Spinal cord (tissue), 10 donors: Measurements from ENCODE around the gene BCL7A. TPM values are rescaled to one million over a fixed set of nuclear protein-coding genes. Genes with fewer than 3 reads are reported as not detected.
"Not testable (repeated sequence)": the region's sequence is repeated elsewhere in the genome, so short reads cannot be mapped to it uniquely, and the experiment has no call there.

Source experiments
- DNase-seq, 6 donors: peaks; one replicate each; pipeline versions ENCODE4 v3.0.0 to v3.0.0-alpha.2; 2013 to 2015; ENCODE audit warnings: low spot score in 6 of 6, low read depth in 4 of 6
- H3K27ac ChIP-seq: one replicate; pipeline ENCODE4 v1.5.1; 2013; ENCODE audit warnings: low read depth, low read length, control low read depth
- H3K27me3 ChIP-seq: one replicate; pipeline ENCODE4 v1.6.1; 2013; ENCODE audit warnings: low read length; ENCODE audit not compliant: control insufficient read depth, insufficient read depth
- H3K36me3 ChIP-seq: one replicate; pipeline ENCODE4 v1.6.1; 2013; ENCODE audit warnings: low read length; ENCODE audit not compliant: control insufficient read depth, insufficient read depth
- H3K4me1 ChIP-seq: one replicate; pipeline ENCODE4 v1.6.1; 2013; ENCODE audit warnings: low read length; ENCODE audit not compliant: control insufficient read depth, insufficient read depth
- H3K4me3 ChIP-seq: one replicate; pipeline ENCODE4 v1.5.1; 2013; ENCODE audit warnings: low read depth, low read length, control low read depth
- H3K9me3 ChIP-seq: one replicate; pipeline ENCODE4 v1.6.1; 2013; ENCODE audit warnings: low read length; ENCODE audit not compliant: control insufficient read depth, insufficient read depth
- WGBS: methylation state at CpG from one replicate; pipeline ENCODE4 v1.1.5; 2013; ENCODE audit warnings: missing lambda C conversion rate; ENCODE audit not compliant: insufficient coverage; 5-methylcytosine and 5-hydroxymethylcytosine counted together
- polyA plus RNA-seq, 2 donors: library from polyadenylated mRNA; unstranded; fragments of 120-200 nt; gene quantifications; one replicate each; pipeline ENCODE4 v1.2.1, GENCODE V29; 2013; ENCODE audit not compliant: insufficient read length in 2 of 2
- total RNA-seq, 2 donors: library from RNA; depleted of rRNA in 1 of 2; stranded (reverse); fragments of 120-200 nt in 1 of 2; fragments of >200 nt in 1 of 2; gene quantifications; one replicate each; pipeline versions ENCODE4 v1.2.3 to v1.2.4, GENCODE V29; 2013 to 2014
- donor health status: healthy.

The BCL7A gene
- total and polyA plus RNA-seq, 4 donors: 17.9 to 45.6 (median 31.7) TPM

GRCh38 chr12:122035292-122035691 lies 13.6 kb downstream of the BCL7A start:
- Histone ChIP-seq H3K4me3 (no peak overlapping the region), H3K27me3 (no peaks in the 10 kb centered on the region), H3K27ac (no peak overlapping the region), H3K4me1 (peaks cover 28% of the 10 kb centered on the region), H3K36me3 (peaks cover 63% of the 10 kb centered on the region), H3K9me3 (no peaks in the 10 kb centered on the region)
- DNase-seq: peak in 1 of 6 donors; percentile 50
- 61% methylated on average over 4 of the region's 8 CpGs for WGBS

- DNase-seq: no peak
- Histone ChIP-seq H3K27ac (no peak overlapping the region), H3K4me1 (peaks cover 24% of the 10 kb centered on the region), H3K27me3 (no peaks in the 10 kb centered on the region), H3K4me3 (no peak overlapping the region), H3K36me3 (peaks cover 65% of the 10 kb centered on the region), H3K9me3 (no peaks in the 10 kb centered on the region)
- 96% methylated on average over 5 of the region's 6 CpGs for WGBS
These were observed 14.5 kb downstream of the BCL7A start for GRCh38 chr12:122036153-122036552.

- no peak overlapping the region for H3K27ac ChIP-seq
- DNase-seq: no peak
- H3K9me3 ChIP-seq: no peaks in the 10 kb centered on the region
- no peaks in the 10 kb centered on the region for H3K4me1 ChIP-seq
- no peaks in the 10 kb centered on the region for H3K27me3 ChIP-seq
- no peak overlapping the region for H3K4me3 ChIP-seq
- WGBS: 92% methylated on average over 13 of the region's 21 CpGs
- H3K36me3 ChIP-seq: peaks cover 81% of the 10 kb centered on the region
These were observed 19.1 kb downstream of the BCL7A start for GRCh38 chr12:122040579-122041386.

- WGBS: 100% methylated on average over 2 of the region's 3 CpGs
- H3K9me3 ChIP-seq, H3K4me1 ChIP-seq, H3K27ac ChIP-seq, H3K27me3 ChIP-seq, DNase-seq, H3K4me3 ChIP-seq: not testable (repeated sequence)
- peaks cover 81% of the 10 kb centered on the region for H3K36me3 ChIP-seq
These were observed 19.8 kb downstream of the BCL7A start for GRCh38 chr12:122041458-122041857.

- H3K27me3 ChIP-seq: no peaks in the 10 kb centered on the region
- H3K36me3 ChIP-seq: peaks cover 77% of the 10 kb centered on the region
- no peak overlapping the region for H3K27ac ChIP-seq
- WGBS: 86% methylated on average over 9 of the region's 11 CpGs
- no peaks in the 10 kb centered on the region for H3K9me3 ChIP-seq
- H3K4me3 ChIP-seq: no peak overlapping the region
- H3K4me1 ChIP-seq: no peaks in the 10 kb centered on the region
- no peak for DNase-seq
These were observed 21.2 kb downstream of the BCL7A start for GRCh38 chr12:122042910-122043309.

- 97% methylated on average over 14 of the region's 15 CpGs for WGBS
- no peak for DNase-seq
- Histone ChIP-seq H3K27ac (no peak overlapping the region), H3K4me1 (no peaks in the 10 kb centered on the region), H3K9me3 (no peaks in the 10 kb centered on the region), H3K4me3 (no peak overlapping the region), H3K36me3 (peaks cover 74% of the 10 kb centered on the region), H3K27me3 (no peaks in the 10 kb centered on the region)
These were observed 21.8 kb downstream of the BCL7A start for GRCh38 chr12:122043476-122043875.

- DNase-seq: no peak
- no peaks in the 10 kb centered on the region for H3K9me3 ChIP-seq
- peaks cover 78% of the 10 kb centered on the region for H3K36me3 ChIP-seq
- WGBS: 97% methylated on average over 7 of the region's 7 CpGs
- H3K27ac ChIP-seq: no peak overlapping the region
- H3K4me1 ChIP-seq: no peaks in the 10 kb centered on the region
- no peak overlapping the region for H3K4me3 ChIP-seq
- H3K27me3 ChIP-seq: no peaks in the 10 kb centered on the region
These were observed 23.6 kb downstream of the BCL7A start for GRCh38 chr12:122045262-122045661.

GRCh38 chr12:122046145-122046544 lies 24.5 kb downstream of the BCL7A start:
- peaks cover 3% of the 10 kb centered on the region for H3K4me1 ChIP-seq

GRCh38 chr12:122048151-122048550 lies 26.5 kb downstream of the BCL7A start:
- Histone ChIP-seq H3K9me3 (no peaks in the 10 kb centered on the region), H3K27me3 (no peaks in the 10 kb centered on the region), H3K4me3 (no peak overlapping the region), H3K36me3 (peaks cover 70% of the 10 kb centered on the region), H3K4me1 (peaks cover 7% of the 10 kb centered on the region), H3K27ac (no peak overlapping the region)
- no peak for DNase-seq
- 100% methylated on average over 5 of the region's 8 CpGs for WGBS

More at GRCh38 chr12:122046145-122046544, 24.5 kb downstream of the BCL7A start:
- Histone ChIP-seq H3K27me3 (no peaks in the 10 kb centered on the region), H3K9me3 (no peaks in the 10 kb centered on the region), H3K4me3 (no peak overlapping the region), H3K36me3 (peaks cover 79% of the 10 kb centered on the region), H3K27ac (no peak overlapping the region)
- no peak for DNase-seq
- WGBS: 94% methylated on average over 7 of the region's 7 CpGs

GRCh38 chr12:122049827-122050226 lies 28.1 kb downstream of the BCL7A start:
- no peak overlapping the region for H3K4me3 ChIP-seq
- H3K4me1 ChIP-seq: peaks cover 16% of the 10 kb centered on the region
- H3K27me3 ChIP-seq: no peaks in the 10 kb centered on the region
- H3K27ac ChIP-seq: no peak overlapping the region
- DNase-seq: no peak
- H3K9me3 ChIP-seq: no peaks in the 10 kb centered on the region
- 95% methylated on average over 9 of the region's 9 CpGs for WGBS
- H3K36me3 ChIP-seq: peaks cover 61% of the 10 kb centered on the region
